Hepatocyte (in vitro differentiated cells): ENCODE measurements around the gene OR2T34. TPM values are rescaled to one million over a fixed set of nuclear protein-coding genes. Genes with fewer than 3 reads are reported as not detected.
"Not testable (repeated sequence)": the region's sequence is repeated elsewhere in the genome, so short reads cannot be mapped to it uniquely, and the experiment has no call there.

Experiments
- DNase-seq: peaks from one replicate; pipeline ENCODE4 v3.0.0-alpha.2; 2016; ENCODE audit warnings: low spot score
- H2AFZ ChIP-seq: fragments of 200-600 bp; sonication (generic); 2 replicates; pipeline ENCODE4 v1.6.0; 2016; ENCODE audit warnings: antibody characterized with exemption, mild to moderate bottlenecking
- H3K27ac ChIP-seq: fragments of 200-600 bp; sonication (generic); 2 replicates; pipeline ENCODE4 v1.5.1; 2016; ENCODE audit warnings: mild to moderate bottlenecking
- H3K27me3 ChIP-seq: fragments of 200-600 bp; sonication (generic); 2 replicates; pipeline ENCODE4 v1.6.1; 2016
- H3K36me3 ChIP-seq: fragments of 200-600 bp; sonication (generic); replicated peaks from 2 replicates; pipeline ENCODE4 v1.5.1; 2016; ENCODE audit warnings: low read depth; ENCODE audit not compliant: insufficient read depth
- H3K4me1 ChIP-seq: fragments of 200-600 bp; sonication (generic); 2 replicates; pipeline ENCODE4 v1.5.1; 2016; ENCODE audit warnings: mild to moderate bottlenecking, moderate library complexity; ENCODE audit not compliant: insufficient read depth
- H3K4me2 ChIP-seq: fragments of 200-600 bp; sonication (generic); 2 replicates; pipeline ENCODE4 v1.6.0; 2016
- H3K4me3 ChIP-seq: fragments of 200-600 bp; sonication (generic); 2 replicates; pipeline ENCODE4 v1.5.1; 2016; ENCODE audit warnings: mild to moderate bottlenecking
- H3K79me2 ChIP-seq: fragments of 200-600 bp; sonication (generic); 2 replicates; pipeline ENCODE4 v1.6.0; 2017; ENCODE audit warnings: mild to moderate bottlenecking
- H3K9me2 ChIP-seq: fragments of 200-600 bp; sonication (generic); replicated peaks from 2 replicates; pipeline ENCODE4 v1.6.0; 2017; ENCODE audit warnings: mild to moderate bottlenecking; ENCODE audit not compliant: insufficient read depth
- H3K9me3 ChIP-seq: fragments of 200-600 bp; sonication (generic); 2 replicates; pipeline ENCODE4 v1.5.1; 2016; ENCODE audit warnings: low read depth, mild to moderate bottlenecking
- H4K20me1 ChIP-seq: fragments of 200-600 bp; sonication (generic); 2 replicates; pipeline ENCODE4 v1.6.0; 2016; ENCODE audit warnings: mild to moderate bottlenecking; ENCODE audit not compliant: insufficient read depth, poor library complexity, severe bottlenecking
- CTCF ChIP-seq: fragments of 200-600 bp; sonication (generic); IDR thresholded peaks from 2 replicates; pipeline ENCODE4 v1.5.1; 2016; ENCODE audit warnings: antibody characterized with exemption, mild to moderate bottlenecking; ENCODE audit not compliant: poor library complexity
- EZH2 ChIP-seq: fragments of 200-600 bp; sonication (generic); IDR thresholded peaks from 2 replicates; pipeline ENCODE4 v1.6.1; 2016; ENCODE audit warnings: antibody characterized with exemption, mild to moderate bottlenecking, borderline replicate concordance
- EZH2phosphoT487 ChIP-seq: fragments of 200-600 bp; sonication (generic); IDR thresholded peaks from one replicate; pipeline ENCODE4 v1.6.1; 2018; ENCODE audit warnings: antibody characterized with exemption, mild to moderate bottlenecking, low read depth, moderate library complexity; ENCODE audit not compliant: unreplicated experiment, severe bottlenecking
- WGBS: methylation state at CpG from one replicate; pipeline ENCODE4 v1.1.6; 2016; ENCODE audit warnings: low lambda C conversion rate; ENCODE audit errors: missing lambda C conversion rate; 5-methylcytosine and 5-hydroxymethylcytosine counted together
- polyA plus RNA-seq: library from polyadenylated mRNA; unstranded; fragments of >200 nt; fragmentation: Nextera tagmentation; extraction: Ambion mirVana; gene quantifications from 2 replicates; pipeline ENCODE4 v1.2.1, GENCODE V29; 2016
- total RNA-seq: library from RNA; depleted of rRNA; stranded (reverse); fragments of >200 nt; gene quantifications from 2 replicates; pipeline ENCODE4 v1.2.3, GENCODE V29; 2014

Gene OR2T34
- total and polyA plus RNA-seq, 2 experiments from 2014 or later: not detected

DNA sequence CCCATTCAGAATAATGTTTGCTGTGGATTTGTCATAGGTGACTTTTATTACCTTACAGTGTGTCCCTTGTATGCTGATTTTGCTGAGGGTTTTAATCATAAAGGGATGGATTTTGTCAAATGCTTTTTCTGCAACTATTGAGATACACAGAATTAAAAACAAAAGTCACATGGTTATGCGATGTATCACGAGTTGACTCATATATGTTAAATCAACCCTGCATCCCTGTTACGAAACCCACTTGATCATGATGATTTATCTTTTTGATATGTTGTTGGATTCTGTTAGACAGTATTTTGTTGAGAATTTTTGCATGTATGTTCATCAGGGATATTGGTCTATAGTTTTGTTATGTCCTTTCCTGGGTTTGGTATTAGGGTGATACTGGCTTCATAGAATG is 10.7 kb upstream of the OR2T34 start:
- no peaks in the 10 kb centered on the region for H3K9me3 ChIP-seq
- WGBS: 85% methylated on average over 3 of the region's 3 CpGs
- H2AFZ ChIP-seq: no peak overlapping the region
- no peak overlapping the region for H3K27ac ChIP-seq
- no peaks in the 10 kb centered on the region for H3K4me1 ChIP-seq
- no peaks in the 10 kb centered on the region for H3K36me3 ChIP-seq
- H3K27me3 ChIP-seq: no peaks in the 10 kb centered on the region
- H3K79me2 ChIP-seq: no peaks in the 10 kb centered on the region
- H3K4me3 ChIP-seq: no peak overlapping the region
- DNase-seq: no peak
- H3K4me2 ChIP-seq: no peak overlapping the region
- no peaks in the 10 kb centered on the region for H4K20me1 ChIP-seq
- TF ChIP-seq CTCF (no peak), EZH2phosphoT487 (no peak), EZH2 (no peak)
- no peaks in the 10 kb centered on the region for H3K9me2 ChIP-seq

DNA sequence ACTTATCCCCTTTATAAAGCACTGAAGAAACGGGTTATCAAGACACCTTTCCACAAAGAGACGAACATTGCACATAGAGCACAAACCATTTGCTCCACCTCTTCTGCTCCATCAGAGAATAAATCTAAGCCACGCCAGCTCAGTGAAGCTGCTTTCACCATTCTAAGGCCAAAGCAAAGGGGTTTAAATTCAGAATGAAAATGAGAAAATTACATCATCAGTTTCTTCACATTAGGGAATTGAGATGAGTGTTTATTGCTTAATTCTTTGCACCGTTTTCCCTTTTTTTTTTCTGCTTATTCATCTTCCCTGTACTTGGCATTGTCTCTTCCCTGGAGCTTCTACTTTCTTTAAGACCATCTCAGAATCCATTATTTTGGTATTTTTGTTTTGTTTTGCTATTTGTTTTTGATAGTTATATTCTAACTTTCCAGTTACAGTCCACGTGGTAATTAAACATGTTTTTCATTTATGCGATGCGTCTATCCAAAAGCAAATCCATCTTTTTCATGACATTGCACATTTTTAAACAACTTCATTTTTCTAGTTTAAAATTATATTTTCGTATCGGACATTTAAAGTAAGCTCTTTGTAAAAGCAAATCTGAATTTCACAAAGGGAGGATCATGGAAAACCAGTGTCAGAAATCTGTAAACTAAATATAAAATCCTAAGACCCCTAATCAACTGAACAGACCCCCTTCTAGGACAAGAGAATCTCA is 1.9 kb upstream of the OR2T34 start:
- Histone ChIP-seq H2AFZ (no peak overlapping the region), H3K9me2 (no peaks in the 10 kb centered on the region), H3K36me3 (no peaks in the 10 kb centered on the region), H3K79me2 (no peaks in the 10 kb centered on the region), H3K4me1 (no peaks in the 10 kb centered on the region), H3K9me3 (no peaks in the 10 kb centered on the region), H3K4me3 (no peak overlapping the region), H3K27me3 (no peaks in the 10 kb centered on the region), H4K20me1 (no peaks in the 10 kb centered on the region), H3K4me2 (no peak overlapping the region), H3K27ac (no peak overlapping the region)
- no peak for DNase-seq
- WGBS: 70% methylated on average over 9 of the region's 9 CpGs
- no peak for TF ChIP-seq EZH2
- no peak for TF ChIP-seq EZH2phosphoT487
- no peak for TF ChIP-seq CTCF

GRCh38 chr1:248573856-248574255 is 701 bp downstream of the OR2T34 start:
- H3K9me3 ChIP-seq, H4K20me1 ChIP-seq, H3K27ac ChIP-seq, DNase-seq, H3K4me1 ChIP-seq, H3K9me2 ChIP-seq, H3K27me3 ChIP-seq, H3K36me3 ChIP-seq, H3K79me2 ChIP-seq, H3K4me2 ChIP-seq, H2AFZ ChIP-seq, H3K4me3 ChIP-seq: not testable (repeated sequence)
- WGBS: 80% methylated on average over 5 of the region's 8 CpGs

GRCh38 chr1:248572049-248572448 is 2.5 kb downstream of the OR2T34 start:
- not testable (repeated sequence) for H3K4me3 ChIP-seq, H4K20me1 ChIP-seq, H3K79me2 ChIP-seq, DNase-seq, H2AFZ ChIP-seq, H3K9me3 ChIP-seq, H3K27ac ChIP-seq, H3K9me2 ChIP-seq, H3K4me2 ChIP-seq, H3K27me3 ChIP-seq, H3K4me1 ChIP-seq, H3K36me3 ChIP-seq
- no CpG with 5 or more reads among the region's 1 CpG for whole genome bisulfite sequencing

DNA sequence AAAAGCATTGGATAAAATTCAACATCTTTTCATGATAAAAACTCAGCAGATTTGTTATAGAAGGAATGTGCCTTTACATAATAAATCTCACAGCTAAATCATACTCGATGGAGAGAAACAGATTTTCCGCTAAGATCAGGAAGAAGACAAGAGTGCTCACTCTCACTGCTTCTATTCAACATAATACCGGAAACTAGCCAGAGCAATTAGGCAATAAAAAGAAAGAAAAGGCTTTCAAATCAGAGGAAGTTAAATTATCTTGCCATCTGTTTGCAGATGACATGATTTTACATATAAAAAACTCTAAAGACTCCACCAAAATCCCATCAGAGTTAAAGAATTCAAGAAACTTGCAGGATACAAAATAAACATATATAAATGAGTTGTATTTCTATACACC is 3.7 kb downstream of the OR2T34 start:
- not testable (repeated sequence) for H2AFZ ChIP-seq, H4K20me1 ChIP-seq, H3K27me3 ChIP-seq, H3K27ac ChIP-seq, H3K4me2 ChIP-seq, H3K36me3 ChIP-seq, DNase-seq, H3K4me1 ChIP-seq, H3K79me2 ChIP-seq, H3K9me2 ChIP-seq, H3K9me3 ChIP-seq, H3K4me3 ChIP-seq
- WGBS: 70% methylated on average over 3 of the region's 3 CpGs

- not testable (repeated sequence) for H2AFZ ChIP-seq, H3K27me3 ChIP-seq, H3K27ac ChIP-seq, H3K9me3 ChIP-seq, H4K20me1 ChIP-seq, H3K4me3 ChIP-seq, H3K4me2 ChIP-seq, H3K4me1 ChIP-seq, H3K9me2 ChIP-seq, H3K79me2 ChIP-seq, H3K36me3 ChIP-seq, DNase-seq
- 17% methylated on average over 2 of the region's 2 CpGs for WGBS
These were observed 5.5 kb downstream of the OR2T34 start for GRCh38 chr1:248569049-248569448.
